Mesenteric fat pad (tissue), 1 donor: ENCODE results near the gene HOXC5. TPM values are rescaled to one million over a fixed set of nuclear protein-coding genes. Genes with fewer than 3 reads are reported as not detected.

Source experiments
- DNase-seq: peaks from one replicate; pipeline ENCODE4 v3.0.0-alpha.2; 2020; ENCODE audit warnings: low spot score
- total RNA-seq: library from RNA; stranded (reverse); fragmentation: NEBNext Ultra II Directional; extraction: Animal tissue kit (Norgen Biotek cat#: 25700); gene quantifications from one replicate; pipeline ENCODE4 v1.2.1, GENCODE V29; 2021
- donor health status: DM: yes; HTN: yes; CAD: no.

HOXC5 gene
- total RNA-seq, 1 donor from 2014 or later, result 0.55 TPM

DNA sequence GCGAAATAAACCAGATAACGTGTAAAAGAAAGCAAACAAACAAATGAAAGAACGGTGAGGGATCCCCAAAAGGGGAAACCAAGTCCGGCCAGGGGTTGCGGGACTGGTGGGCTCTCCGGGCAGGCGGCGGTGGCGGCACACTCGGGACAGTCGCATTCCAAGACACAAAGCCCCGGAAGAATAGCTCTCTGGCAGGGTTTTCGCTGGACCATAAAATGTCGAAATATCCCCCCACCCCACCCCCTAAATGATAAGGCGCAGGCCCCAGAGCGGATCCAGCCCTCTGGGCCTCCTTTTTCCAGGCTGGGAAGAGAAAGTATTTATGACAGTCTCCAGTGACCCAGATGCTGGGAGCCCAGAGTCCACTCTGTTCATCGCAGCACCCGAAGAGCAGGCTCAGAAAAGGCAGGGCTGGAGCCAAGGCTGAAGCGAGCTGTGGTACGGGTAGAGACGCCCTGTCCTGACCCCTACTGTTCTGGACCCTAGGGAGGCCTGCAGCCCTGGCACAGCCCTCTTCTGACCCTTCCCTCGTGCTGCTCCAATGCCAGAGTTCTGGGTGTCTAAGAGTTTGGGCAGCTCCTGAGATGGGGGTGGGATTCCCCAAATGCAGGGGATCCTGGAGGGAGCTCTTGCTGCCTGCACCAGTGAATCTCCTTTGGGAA lies 26.2 kb upstream of the HOXC5 start:
- no peak for DNase-seq

DNA sequence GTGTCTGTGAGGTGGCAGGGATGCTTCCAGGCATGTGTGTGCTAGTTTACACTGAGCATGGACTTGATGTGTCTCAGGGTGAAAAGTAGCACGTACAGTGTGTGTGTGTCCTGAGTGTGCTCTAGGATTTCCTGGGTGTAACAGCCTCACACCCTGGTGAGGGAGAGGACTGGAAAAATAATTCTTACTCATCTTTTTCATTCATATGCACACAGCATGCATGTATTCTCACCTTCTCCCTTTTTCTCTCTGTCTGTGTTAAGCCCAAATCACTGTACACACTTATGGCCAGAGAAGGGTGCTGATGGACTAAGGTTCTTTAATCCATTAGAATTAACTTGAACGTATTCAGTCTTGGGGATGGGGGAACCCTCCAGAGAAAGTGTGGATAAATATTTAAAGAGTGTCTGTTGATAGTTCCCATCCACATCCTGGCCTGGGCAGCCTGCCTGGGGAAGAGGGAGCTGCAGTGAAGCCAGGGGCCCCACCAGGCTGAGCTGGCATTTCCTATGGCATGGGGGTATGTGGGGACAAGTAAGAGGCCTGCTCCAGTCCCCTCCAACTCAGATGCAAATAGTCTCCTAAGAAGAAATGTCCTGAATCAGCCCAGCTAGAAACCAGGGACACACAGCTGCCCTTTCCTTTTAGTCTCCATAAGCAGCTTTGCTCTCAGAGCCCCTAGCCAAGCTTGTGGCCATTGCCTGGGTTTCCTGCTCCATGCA lies 25.2 kb upstream of the HOXC5 start:
- DNase-seq, result no peak

DNA sequence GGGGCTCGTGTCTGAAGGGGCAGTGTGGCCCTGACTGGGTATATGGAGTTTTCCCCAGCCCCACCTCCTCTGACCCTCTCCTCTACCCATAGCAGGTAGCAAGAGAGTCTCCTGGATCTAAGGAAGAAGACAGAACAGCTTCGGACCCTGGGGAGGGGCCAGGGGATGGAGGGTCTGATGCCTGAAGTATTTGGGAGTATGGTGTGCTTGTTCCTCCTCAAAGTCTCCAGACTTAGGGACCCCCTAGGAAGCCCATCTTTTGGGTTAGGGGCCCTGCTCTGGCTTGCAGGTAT lies 24.6 kb upstream of the HOXC5 start:
- DNase-seq, result no peak

DNA sequence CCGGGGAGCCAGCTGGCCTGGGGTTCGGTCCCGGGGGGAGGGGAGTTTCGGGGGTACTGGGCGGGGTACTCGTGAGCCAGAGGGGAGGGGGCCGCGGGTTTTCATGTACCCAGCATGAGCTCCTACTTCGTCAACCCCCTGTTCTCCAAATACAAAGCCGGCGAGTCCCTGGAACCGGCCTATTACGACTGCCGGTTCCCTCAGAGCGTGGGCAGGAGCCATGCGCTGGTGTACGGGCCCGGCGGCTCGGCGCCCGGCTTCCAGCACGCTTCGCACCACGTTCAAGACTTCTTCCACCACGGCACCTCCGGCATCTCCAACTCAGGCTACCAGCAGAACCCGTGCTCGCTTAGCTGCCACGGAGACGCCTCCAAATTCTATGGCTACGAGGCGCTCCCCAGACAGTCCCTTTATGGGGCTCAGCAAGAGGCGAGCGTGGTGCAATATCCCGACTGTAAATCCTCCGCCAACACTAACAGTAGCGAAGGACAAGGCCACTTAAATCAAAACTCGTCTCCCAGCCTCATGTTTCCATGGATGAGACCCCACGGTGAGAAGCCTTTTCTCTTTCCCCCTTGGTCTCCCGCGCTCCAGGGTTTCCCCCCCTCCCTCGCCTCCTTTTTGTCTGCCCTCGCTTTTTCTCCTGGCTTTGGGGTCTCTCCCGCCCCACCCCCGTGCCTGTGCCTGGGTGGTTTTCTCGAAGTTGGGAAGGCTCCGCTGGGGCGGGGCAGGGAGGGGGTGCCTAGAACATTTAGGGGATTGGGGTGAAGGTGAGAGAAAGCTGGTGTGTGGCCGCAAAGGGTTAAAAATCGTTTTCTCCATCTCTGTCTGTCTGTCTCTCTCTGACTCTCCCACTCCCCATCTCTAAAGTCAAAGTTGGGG lies 23.4 kb upstream of the HOXC5 start:
- no peak for DNase-seq

DNA sequence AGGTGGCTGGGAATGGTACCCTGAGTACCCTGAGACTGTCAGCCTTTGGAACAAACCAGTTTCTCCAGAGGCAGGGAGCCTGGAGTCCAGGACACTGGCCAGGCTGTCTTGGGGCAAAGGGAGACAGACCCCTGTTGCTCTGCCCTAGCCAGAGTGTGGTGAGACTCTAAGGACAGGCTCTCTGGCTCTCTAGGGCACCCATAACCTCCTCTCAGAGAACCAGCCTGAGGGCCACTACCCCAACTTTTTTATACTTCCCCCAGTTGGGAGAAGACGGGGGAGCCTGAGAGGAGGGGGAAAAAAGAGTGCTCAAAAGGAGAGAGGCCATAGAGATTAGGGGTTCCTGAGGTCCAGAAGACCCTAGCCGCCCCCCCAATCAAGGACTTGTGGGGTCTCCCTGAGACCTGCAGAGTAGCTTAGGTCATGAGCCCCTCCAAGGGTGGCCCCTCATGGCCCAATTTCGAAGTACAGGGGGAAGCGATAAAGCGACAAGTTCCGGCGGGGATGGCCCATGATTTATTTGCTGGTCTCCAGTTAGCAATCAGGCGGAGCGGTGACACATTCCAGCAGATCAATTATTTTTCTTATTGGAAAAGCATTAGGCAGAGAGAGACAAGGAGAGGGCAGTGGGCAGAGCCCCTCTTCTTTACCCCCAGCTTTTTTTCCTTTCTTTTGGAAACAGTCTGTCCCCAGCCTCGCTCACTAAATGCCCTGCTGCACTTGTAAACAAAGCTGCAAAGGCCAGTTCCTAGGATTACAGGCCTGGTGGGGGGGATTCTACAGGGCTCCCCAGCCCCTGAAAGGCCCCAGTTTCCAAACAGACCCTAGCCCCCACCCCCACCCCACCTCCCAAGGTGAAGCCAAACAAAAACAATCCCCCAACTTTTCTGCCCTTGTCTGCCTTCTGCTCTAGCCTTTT lies 22.5 kb upstream of the HOXC5 start:
- no peak for DNase-seq

DNA sequence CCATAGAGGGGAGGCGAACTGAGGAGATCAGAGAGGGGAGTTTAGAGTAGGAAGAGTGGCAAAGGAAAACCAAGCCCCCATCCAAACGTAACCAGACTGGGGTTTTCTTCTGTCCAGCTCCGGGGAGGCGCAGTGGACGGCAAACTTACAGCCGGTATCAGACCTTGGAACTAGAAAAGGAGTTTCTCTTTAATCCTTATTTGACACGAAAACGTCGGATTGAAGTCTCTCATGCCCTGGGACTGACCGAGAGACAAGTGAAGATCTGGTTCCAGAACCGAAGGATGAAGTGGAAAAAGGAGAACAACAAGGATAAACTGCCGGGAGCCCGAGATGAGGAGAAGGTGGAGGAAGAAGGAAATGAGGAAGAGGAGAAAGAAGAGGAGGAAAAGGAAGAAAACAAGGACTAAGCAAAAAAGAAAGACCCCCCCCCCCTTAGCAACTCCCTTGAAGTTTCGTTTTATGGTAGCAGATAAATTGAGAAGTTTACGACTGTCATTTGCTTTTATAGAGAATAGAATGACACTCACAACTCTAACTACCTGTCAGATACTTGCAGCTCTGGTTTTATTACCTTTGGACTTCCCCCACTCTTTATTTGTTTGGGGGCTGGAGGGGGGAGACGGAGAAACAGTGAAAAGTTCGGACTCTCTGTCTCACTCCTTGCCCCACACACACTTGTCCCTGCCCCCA lies 21.7 kb upstream of the HOXC5 start:
- no peak for DNase-seq

DNA sequence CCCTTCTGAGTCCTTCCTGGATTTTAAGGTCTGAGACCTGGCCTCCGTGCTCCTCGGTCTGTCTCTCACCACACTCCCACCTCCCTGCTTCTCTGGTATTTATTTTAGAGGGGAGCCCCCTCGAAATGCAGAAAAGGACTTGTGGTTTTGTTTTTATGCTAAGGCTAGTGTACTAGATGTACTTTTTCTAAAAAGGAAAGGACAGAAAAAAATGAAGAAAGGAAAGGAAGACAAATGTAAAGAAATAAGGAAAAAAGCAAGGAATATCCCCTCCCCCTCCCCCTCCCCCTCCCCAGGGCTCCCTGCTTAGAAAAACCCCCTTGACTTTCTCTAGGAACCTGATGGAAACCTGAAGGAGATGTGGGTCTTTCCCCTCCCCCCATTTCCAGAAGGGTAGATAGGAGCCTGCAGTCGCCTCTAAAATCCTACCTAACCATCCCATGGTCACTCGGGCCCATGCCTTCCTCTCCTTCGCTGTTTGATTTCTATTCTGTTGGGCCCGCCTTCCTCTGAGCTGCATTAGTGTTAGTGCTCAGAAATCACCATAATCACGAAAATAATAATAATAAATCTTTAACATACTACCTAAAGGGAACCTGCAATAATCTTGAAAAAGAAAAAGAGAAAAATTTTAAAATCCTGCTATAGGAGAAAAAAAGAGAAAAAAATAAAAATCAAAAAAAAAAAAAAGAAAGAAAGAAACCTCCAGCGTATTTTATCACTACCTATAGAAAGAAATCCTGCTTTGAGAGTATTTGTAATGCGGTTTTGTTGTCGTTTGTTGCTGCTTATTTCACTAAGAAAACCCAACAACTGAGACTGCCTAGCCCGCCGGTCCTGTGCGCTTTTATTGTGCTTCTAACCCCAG lies 21.0 kb upstream of the HOXC5 start:
- no peak for DNase-seq

DNA sequence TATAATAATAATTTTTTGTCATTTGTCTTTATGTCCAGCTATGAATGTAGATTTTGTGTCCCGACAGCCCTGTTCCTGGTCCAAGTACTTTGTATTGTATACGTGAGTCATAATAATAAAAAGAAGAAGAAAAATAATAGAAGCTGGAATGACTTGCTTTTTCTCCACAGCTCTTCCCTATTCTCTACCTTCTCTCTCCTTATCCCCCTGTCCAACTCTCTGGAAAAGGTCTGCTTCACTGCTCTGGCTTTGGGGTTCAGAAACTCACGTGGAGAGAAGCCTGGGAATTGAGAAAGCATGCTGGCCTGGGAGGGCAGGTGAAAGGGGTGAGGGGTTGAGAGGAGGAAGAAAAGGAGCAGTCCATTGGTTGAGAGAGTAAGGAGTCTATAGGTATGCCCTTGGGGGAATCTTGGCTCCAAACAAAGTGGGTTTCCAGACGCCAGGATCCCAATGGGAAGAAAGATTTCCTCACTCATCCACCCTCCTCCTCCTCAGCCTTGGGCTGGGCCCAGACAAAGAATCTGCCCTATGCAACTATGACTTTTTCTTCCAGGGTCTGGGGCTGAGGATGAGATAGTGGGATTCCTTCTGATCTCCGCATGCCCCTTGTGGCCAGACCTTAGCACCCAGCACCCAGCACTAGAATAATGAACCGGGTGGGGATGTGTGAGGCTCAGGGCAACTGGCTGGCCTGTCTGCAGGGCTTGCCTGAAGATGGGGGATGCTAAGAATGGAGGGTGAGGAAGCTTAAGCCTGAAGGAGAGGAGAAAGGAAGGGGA lies 20.0 kb upstream of the HOXC5 start:
- no peak for DNase-seq

DNA sequence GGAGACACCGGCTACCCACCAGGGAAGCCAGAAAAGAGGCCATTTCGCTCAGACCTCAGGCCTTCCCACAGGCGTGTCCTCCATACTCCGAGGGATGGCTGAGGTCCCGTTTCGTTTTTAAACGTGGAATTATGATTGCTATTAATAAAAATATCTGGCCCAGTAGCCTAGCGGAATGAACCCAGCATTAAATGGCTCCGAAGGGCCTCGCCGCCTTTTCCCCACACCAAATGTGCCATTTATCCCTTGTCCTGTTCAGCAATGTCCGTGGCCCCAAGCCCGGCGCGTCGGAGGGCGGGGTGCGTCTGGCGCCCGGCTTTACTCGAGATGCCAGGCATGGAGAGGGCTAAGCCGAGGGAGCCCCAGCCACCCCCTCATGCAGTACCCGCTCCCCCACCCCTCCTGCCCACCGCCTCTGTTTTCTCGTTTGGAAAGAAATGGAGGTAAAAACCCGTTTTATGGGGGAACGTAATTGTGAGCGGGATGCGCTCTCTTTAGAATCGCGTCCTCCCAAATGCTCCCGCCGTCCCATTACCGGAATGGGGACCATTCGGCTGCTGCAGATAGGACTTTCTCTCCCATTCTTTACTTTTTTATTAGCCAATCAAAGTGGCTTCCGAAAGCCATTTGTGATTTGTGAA lies 18.4 kb upstream of the HOXC5 start:
- DNase-seq, result no peak

DNA sequence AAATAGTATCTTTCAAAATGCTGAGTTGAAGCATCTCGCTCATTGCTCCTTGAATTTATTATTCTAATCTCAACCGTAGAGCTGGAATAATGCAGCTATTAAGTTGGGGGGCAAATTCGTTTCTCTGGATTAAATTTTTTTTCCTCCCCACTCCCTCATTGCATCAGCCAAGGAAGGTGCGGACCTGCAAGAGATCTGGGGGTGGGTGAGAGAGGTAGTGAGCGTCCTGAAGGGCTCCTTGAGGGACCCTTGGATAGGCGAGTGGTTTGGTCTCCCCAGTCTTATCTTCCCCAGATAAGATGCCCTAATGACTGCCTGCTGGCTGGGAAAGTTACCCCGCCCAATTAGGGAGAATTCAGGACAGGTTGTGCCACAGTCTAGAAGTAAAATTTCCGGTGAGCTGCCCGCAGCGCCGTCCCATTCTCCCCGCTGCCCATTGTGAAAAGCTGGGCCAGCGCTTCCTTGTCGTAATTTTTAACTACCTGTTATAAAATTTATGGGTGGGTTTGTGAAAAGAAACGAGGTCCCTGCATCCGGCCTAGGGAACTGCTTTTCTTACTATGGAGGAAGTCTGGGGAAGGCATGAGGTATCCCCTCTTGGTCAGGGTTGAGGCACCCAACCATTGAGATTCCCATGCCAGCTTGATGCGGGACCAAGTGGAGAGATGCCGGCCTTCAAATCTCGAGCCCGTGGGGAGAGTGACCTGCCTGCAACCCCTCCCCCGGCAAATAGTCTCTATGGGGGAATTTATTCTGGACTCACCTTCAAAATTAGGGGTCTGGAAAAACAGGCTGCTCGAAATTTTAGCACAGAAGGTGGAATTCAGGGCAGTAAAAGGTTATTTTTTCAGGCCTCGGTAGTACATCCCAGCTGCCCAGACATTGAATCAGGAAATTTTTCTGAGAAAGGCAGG lies 17.6 kb upstream of the HOXC5 start:
- no peak for DNase-seq

DNA sequence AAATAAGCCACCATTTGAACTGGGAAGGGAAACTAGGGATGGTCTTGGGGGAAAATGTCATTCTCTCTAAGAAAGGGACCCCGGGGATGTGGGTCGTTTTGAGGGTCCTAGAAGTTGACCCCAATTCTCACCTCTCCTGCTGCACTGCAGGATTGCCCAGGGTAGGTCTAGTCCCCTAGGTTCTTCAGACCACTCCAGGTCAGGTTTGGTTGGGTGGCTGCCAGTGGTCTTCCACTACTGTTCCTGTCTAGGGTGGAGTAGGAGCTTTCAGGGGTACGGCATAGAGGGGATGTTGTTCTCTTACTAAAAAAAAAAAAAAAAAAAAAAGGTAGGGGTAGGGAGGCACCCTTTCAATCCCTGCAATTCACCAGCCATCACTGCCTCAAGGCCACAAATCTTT lies 16.8 kb upstream of the HOXC5 start:
- DNase-seq, result no peak

DNA sequence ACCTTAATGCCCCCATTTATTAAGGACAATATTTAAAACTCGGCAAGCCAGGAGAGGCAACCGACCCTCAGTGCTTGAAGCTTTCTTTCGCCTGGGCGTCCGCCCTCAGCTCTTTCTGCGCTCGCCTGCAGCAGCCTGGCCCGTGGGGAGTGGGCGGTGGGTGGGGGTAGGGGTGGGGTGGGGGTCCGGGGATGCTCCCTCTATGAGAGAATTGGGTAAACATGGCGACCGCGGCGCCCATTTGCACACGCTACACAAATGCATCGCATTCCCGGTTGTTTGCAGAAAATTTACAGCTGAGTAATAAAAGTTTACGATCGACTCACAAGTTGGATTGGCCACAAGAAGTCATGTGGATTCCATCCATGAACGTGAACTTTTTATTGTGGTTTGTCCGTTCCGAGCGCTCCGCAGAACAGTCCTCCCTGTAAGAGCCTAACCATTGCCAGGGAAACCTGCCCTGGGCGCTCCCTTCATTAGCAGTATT lies 16.3 kb upstream of the HOXC5 start:
- DNase-seq, result no peak

DNA sequence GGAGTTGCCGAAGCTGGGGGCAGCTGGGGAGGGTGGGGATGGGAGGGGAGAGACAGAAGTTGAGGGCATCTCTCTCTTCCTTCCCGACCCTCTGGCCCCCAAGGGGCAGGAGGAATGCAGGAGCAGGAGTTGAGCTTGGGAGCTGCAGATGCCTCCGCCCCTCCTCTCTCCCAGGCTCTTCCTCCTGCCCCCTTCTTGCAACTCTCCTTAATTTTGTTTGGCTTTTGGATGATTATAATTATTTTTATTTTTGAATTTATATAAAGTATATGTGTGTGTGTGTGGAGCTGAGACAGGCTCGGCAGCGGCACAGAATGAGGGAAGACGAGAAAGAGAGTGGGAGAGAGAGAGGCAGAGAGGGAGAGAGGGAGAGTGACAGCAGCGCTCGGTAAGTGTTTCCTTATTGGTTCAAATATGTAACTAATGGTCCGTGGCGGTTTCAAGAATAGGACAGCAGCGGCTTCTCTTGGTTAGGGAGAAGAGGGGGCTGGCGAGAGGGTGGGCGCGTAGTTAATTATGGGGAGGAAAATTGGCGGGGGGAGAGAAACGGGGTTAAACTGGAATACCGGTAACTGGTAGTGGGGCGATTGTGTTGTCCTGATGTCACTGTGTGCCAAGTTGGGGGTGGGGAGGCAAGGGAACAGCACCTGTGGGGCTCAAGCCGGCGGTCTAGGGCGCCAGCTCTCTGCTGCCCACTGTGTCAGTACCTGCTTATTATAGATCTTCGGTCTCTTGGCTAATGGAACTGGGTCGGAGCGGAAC lies 15.6 kb upstream of the HOXC5 start:
- no peak for DNase-seq

DNA sequence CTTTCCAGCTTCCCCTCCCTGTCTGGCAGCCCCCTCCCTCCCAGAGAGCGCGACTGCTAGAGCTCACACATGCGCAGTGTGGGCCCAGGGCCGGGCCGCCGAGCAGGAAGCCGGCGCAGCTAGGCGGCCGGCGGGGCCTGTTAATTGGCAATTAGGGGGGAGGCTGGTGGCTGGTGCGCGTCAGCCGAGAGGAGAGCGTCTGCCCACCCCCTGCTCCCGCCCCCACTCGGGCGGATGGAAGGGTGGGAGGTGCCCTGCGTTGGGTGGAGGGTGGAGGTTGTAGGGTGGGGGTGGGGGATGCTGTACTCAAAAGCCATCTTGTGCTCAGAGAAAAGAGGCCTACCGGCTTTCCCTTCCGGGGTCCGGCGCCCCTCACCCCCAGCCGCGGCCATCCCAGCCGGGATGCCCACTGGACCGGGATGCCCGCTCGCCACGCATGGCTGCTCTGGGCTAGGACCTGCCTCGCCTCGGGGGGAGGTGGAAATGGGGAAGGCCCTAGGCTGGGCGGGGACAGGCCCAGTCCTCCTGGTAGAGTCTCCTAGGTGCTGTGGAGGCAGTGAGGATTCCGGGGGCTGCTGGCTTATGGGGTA lies 14.9 kb upstream of the HOXC5 start:
- DNase-seq, result no peak

DNA sequence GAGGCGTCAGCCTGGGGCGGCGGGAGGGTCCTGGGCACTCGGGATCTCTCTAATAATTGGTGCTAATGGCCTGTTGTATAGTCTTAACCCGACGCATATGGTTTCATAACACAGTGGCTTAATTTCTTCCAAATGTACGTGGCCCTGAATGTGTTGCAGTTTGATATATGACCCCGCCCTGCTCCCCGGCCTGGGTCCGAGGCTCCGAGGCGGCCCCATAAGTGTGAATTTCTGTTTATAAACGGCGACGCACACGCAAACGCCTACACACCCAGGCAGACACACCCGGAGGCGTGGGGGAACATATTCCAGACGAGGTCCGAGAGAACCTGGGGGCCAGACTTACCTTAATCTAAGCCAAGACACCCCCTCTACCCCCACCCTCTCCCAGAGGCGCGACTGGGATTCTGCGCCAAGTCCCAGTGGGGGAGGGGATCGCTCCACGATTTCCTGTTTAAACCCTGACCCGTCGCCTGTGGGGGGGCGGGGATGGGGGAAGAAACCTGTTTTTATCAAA lies 14.3 kb upstream of the HOXC5 start:
- DNase-seq, result no peak
